Measurements from ENCODE around the gene IL36A. TPM values are rescaled to one million over a fixed set of nuclear protein-coding genes. Genes with fewer than 3 reads are reported as not detected.

Gene IL36A
- total RNA-seq, 1 donor from 2014 or later: not detected

- ATAC-seq (ENCODE audit: poor library complexity) (no peak), DNase-seq (no peak)
- intact Hi-C loops (cut with DNase I): no loop called here
Observed at GRCh38 chr2:112997151-112997550, 8.1 kb upstream of the IL36A start.

GRCh38 chr2:113000436-113000835, 4.8 kb upstream of the IL36A start:
- DNase-seq (no peak), ATAC-seq (ENCODE audit: poor library complexity) (no peak)
- intact Hi-C loops (cut with DNase I): no loop called here

- no peak for DNase-seq
- intact Hi-C loops (cut with DNase I): no loop called here
- ATAC-seq (ENCODE audit: poor library complexity): no peak
Observed at GRCh38 chr2:113002677-113003076, 2.6 kb upstream of the IL36A start.

GRCh38 chr2:113007250-113007649, 2.0 kb downstream of the IL36A start:
- intact Hi-C loops (cut with DNase I): no loop called here
- no peak for ATAC-seq (ENCODE audit: poor library complexity)
- DNase-seq: no peak

GRCh38 chr2:113009622-113010021, 4.4 kb downstream of the IL36A start:
- ATAC-seq (ENCODE audit: poor library complexity) (no peak), DNase-seq (no peak)

GRCh38 chr2:113010088-113010487, 4.8 kb downstream of the IL36A start:
- DNase-seq (no peak), ATAC-seq (ENCODE audit: poor library complexity) (no peak)
- intact Hi-C loops (cut with DNase I): no loop called here

More at GRCh38 chr2:113009622-113010021, 4.4 kb downstream of the IL36A start:
- intact Hi-C loops (cut with DNase I): no loop called here

GRCh38 chr2:113011108-113011507, 5.8 kb downstream of the IL36A start:
- ATAC-seq (ENCODE audit: poor library complexity): no peak

GRCh38 chr2:113012436-113013335, 7.4 kb downstream of the IL36A start:
- no peak for DNase-seq
- intact Hi-C loops (cut with DNase I): no loop called here
- no peak for ATAC-seq (ENCODE audit: poor library complexity)

More at GRCh38 chr2:113011108-113011507, 5.8 kb downstream of the IL36A start:
- DNase-seq: no peak
- intact Hi-C loops (cut with DNase I): no loop called here

GRCh38 chr2:113013336-113013661, 8.0 kb downstream of the IL36A start:
- no peak for ATAC-seq (ENCODE audit: poor library complexity)
- intact Hi-C loops (cut with DNase I): no loop called here

GRCh38 chr2:113014067-113014466, 8.8 kb downstream of the IL36A start:
- ATAC-seq (ENCODE audit: poor library complexity) (no peak), DNase-seq (no peak)
- intact Hi-C loops (cut with DNase I): no loop called here

More at GRCh38 chr2:113013336-113013661, 8.0 kb downstream of the IL36A start:
- no peak for DNase-seq

GRCh38 chr2:113015042-113015441, 9.8 kb downstream of the IL36A start:
- intact Hi-C loops (cut with DNase I): no loop called here
- DNase-seq (no peak), ATAC-seq (ENCODE audit: poor library complexity) (no peak)

GRCh38 chr2:113015655-113016054, 10.4 kb downstream of the IL36A start:
- intact Hi-C loops (cut with DNase I): no loop called here
- DNase-seq: no peak
- ATAC-seq (ENCODE audit: poor library complexity): no peak

- intact Hi-C loops (cut with DNase I): no loop called here
Observed at GRCh38 chr2:113018509-113018908, 13.2 kb downstream of the IL36A start.

GRCh38 chr2:113021312-113021711, 16.1 kb downstream of the IL36A start:
- DNase-seq: no peak
- intact Hi-C loops (cut with DNase I): no loop called here
- no peak for ATAC-seq (ENCODE audit: poor library complexity)

More at GRCh38 chr2:113018509-113018908, 13.2 kb downstream of the IL36A start:
- ATAC-seq (ENCODE audit: poor library complexity) (no peak), DNase-seq (no peak)

- no peak for DNase-seq
- ATAC-seq (ENCODE audit: poor library complexity): no peak
- intact Hi-C loops (cut with DNase I): no loop called here
Observed at GRCh38 chr2:113024764-113025163, 19.5 kb downstream of the IL36A start.

GRCh38 chr2:113025737-113026136, 20.5 kb downstream of the IL36A start:
- ATAC-seq (ENCODE audit: poor library complexity): no peak
- intact Hi-C loops (cut with DNase I): no loop called here
- DNase-seq: no peak

GRCh38 chr2:113027691-113028090, 22.4 kb downstream of the IL36A start:
- intact Hi-C loops (cut with DNase I): no loop called here
- no peak for DNase-seq
- ATAC-seq (ENCODE audit: poor library complexity): no peak

GRCh38 chr2:113028112-113028511, 22.9 kb downstream of the IL36A start:
- DNase-seq (no peak), ATAC-seq (ENCODE audit: poor library complexity) (no peak)
- intact Hi-C loops (cut with DNase I): no loop called here

GRCh38 chr2:113032737-113033136, 27.5 kb downstream of the IL36A start:
- intact Hi-C loops (cut with DNase I): no loop called here

GRCh38 chr2:113034016-113034415, 28.8 kb downstream of the IL36A start:
- ATAC-seq (ENCODE audit: poor library complexity) (no peak), DNase-seq (no peak)
- intact Hi-C loops (cut with DNase I): no loop called here

More at GRCh38 chr2:113032737-113033136, 27.5 kb downstream of the IL36A start:
- DNase-seq (no peak), ATAC-seq (ENCODE audit: poor library complexity) (no peak)

GRCh38 chr2:113036763-113037162, 31.5 kb downstream of the IL36A start:
- intact Hi-C loops (cut with DNase I): no loop called here
- no peak for ATAC-seq (ENCODE audit: poor library complexity)

More at GRCh38 chr2:113036763-113037162, 31.5 kb downstream of the IL36A start:
- no peak for DNase-seq
